Activated T-helper 1 cell treated with anti-CD3 and anti-CD28 coated beads, Interleukin-12 subunit alpha, Interleukin-12 subunit beta, Interleukin-2, Interleukin-4 antibody, amounts not matched to agents 30 ng/mL and 10 ng/mL and 1 ng/mL, durations not matched to agents 14 hours and 24 hours and 36 hours (primary cell): Measurements from ENCODE around the gene CD247. TPM values are rescaled to one million over a fixed set of nuclear protein-coding genes. Genes with fewer than 3 reads are reported as not detected.
A peak's percentile ranks its signal among the peaks of the same experiment; 100 is the strongest.

Experiments used
- DNase-seq: peaks from one replicate; pipeline ENCODE4 v3.0.0; 2021; ENCODE audit warnings: low spot score
- H3K27ac Mint-ChIP-seq: one replicate; pipeline ENCODE4 v1.8.0; 2021; ENCODE audit warnings: mild to moderate bottlenecking, mixed read lengths
- H3K27me3 Mint-ChIP-seq: one replicate; pipeline ENCODE4 v1.8.0; 2022; ENCODE audit warnings: mild to moderate bottlenecking, moderate library complexity, mixed read lengths; ENCODE audit not compliant: insufficient read depth
- H3K36me3 Mint-ChIP-seq: one replicate; pipeline ENCODE4 v1.8.0; 2021; ENCODE audit warnings: low read depth, mixed read lengths
- H3K4me1 Mint-ChIP-seq: one replicate; pipeline ENCODE4 v1.8.0; 2021; ENCODE audit warnings: low read depth, mixed read lengths
- H3K4me3 Mint-ChIP-seq: one replicate; pipeline ENCODE4 v1.8.0; 2021; ENCODE audit warnings: mild to moderate bottlenecking, moderate library complexity, mixed read lengths
- H3K9me3 Mint-ChIP-seq: one replicate; pipeline ENCODE4 v1.8.0; 2021; ENCODE audit warnings: mixed read lengths
- intact Hi-C: fragments of 100-400 bp; cut with micrococcal nuclease; formaldehyde crosslinking; loops from one replicate; pipeline ENCODE4 v1.15.1; 2024
- total RNA-seq: library from RNA; stranded (reverse); gene quantifications from 2 replicates; pipeline ENCODE4 v1.2.3, GENCODE V29; 2022

Gene CD247
- total RNA-seq, 1 donor from 2014 or later: 237 TPM

- Mint-ChIP-seq H3K27me3 (no peaks in the 10 kb centered on the region), H3K27ac (peak overlapping the region; percentile 63), H3K4me3 (no peak overlapping the region), H3K36me3 (peaks cover 28% of the 10 kb centered on the region), H3K4me1 (peaks cover 26% of the 10 kb centered on the region), H3K9me3 (no peaks in the 10 kb centered on the region)
- no peak for DNase-seq
- intact Hi-C loops: loop anchor here (10.0 kb wide), 1 partner anchor 56 kb away; no protein-coding TSS in a partner anchor
These were observed 87.5 kb downstream of the CD247 start for GRCh38 chr1:167430849-167431242.

GRCh38 chr1:167430134-167430848, 88.0 kb downstream of the CD247 start:
- Mint-ChIP-seq H3K4me3 (no peak overlapping the region), H3K36me3 (peaks cover 23% of the 10 kb centered on the region), H3K9me3 (no peaks in the 10 kb centered on the region), H3K27ac (peak overlapping the region; percentile 68), H3K4me1 (peaks cover 22% of the 10 kb centered on the region), H3K27me3 (no peaks in the 10 kb centered on the region)
- intact Hi-C loops: loop anchor here (10.0 kb wide), 1 partner anchor 55 kb away; no protein-coding TSS in a partner anchor
- DNase-seq: no peak

GRCh38 chr1:167429612-167430011, 88.7 kb downstream of the CD247 start:
- Mint-ChIP-seq H3K27me3 (no peaks in the 10 kb centered on the region), H3K27ac (no peak overlapping the region), H3K4me3 (no peak overlapping the region), H3K9me3 (no peaks in the 10 kb centered on the region), H3K4me1 (peaks cover 22% of the 10 kb centered on the region), H3K36me3 (peaks cover 22% of the 10 kb centered on the region)
- no peak for DNase-seq
- intact Hi-C loops: loop anchor here (10.0 kb wide), 1 partner anchor 55 kb away; no protein-coding TSS in a partner anchor

- peaks cover 22% of the 10 kb centered on the region for H3K4me1 Mint-ChIP-seq
- H3K36me3 Mint-ChIP-seq: peaks cover 18% of the 10 kb centered on the region
- peak overlapping the region; percentile 44 for H3K27ac Mint-ChIP-seq
- no peaks in the 10 kb centered on the region for H3K27me3 Mint-ChIP-seq
- intact Hi-C loops: no loop called here
- no peak for DNase-seq
- H3K9me3 Mint-ChIP-seq: no peaks in the 10 kb centered on the region
- no peak overlapping the region for H3K4me3 Mint-ChIP-seq
These were observed 89.9 kb downstream of the CD247 start for GRCh38 chr1:167428395-167428794.

- Mint-ChIP-seq H3K27ac (peak overlapping the region; percentile 44), H3K36me3 (peaks cover 16% of the 10 kb centered on the region), H3K27me3 (no peaks in the 10 kb centered on the region), H3K4me1 (peaks cover 22% of the 10 kb centered on the region), H3K9me3 (no peaks in the 10 kb centered on the region), H3K4me3 (no peak overlapping the region)
- DNase-seq: no peak
- intact Hi-C loops: no loop called here
These were observed 90.5 kb downstream of the CD247 start for GRCh38 chr1:167427848-167428247.

DNA sequence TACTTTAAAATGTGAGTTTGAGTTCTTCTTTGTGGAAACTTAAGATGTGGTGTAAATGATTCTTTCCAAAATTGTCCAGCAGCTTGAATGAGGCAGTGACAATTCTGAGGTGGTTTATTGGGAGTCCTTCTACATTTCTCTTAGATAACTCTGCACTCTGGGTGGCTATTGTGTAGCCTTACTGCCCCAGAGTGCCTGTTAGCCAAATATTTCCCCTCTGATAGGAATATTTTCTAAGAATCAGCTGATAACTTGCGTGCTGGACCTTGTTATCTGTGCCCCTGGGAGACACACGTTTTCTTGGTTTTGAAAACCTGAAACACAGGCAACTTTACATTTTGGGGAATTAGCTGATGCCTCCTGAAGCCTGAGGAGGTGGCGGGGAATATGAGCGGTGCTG, 91.6 kb downstream of the CD247 start:
- intact Hi-C loops: no loop called here
- DNase-seq: no peak
- H3K36me3 Mint-ChIP-seq: peaks cover 14% of the 10 kb centered on the region
- peak overlapping the region; percentile 0 for H3K27ac Mint-ChIP-seq
- H3K27me3 Mint-ChIP-seq: no peaks in the 10 kb centered on the region
- no peaks in the 10 kb centered on the region for H3K9me3 Mint-ChIP-seq
- peaks cover 22% of the 10 kb centered on the region for H3K4me1 Mint-ChIP-seq
- H3K4me3 Mint-ChIP-seq: no peak overlapping the region

- intact Hi-C loops: loop anchor here (2.0 kb wide), 1 partner anchor 13 kb away; no protein-coding TSS in a partner anchor
- Mint-ChIP-seq H3K9me3 (no peaks in the 10 kb centered on the region), H3K36me3 (peaks cover 10% of the 10 kb centered on the region), H3K4me1 (peaks cover 16% of the 10 kb centered on the region), H3K27ac (no peak overlapping the region), H3K27me3 (no peaks in the 10 kb centered on the region), H3K4me3 (no peak overlapping the region)
- no peak for DNase-seq
These were observed 92.8 kb downstream of the CD247 start for GRCh38 chr1:167425482-167425881.

GRCh38 chr1:167423684-167424619, 94.4 kb downstream of the CD247 start:
- H3K4me3 Mint-ChIP-seq: no peak overlapping the region
- no peak overlapping the region for H3K27ac Mint-ChIP-seq
- intact Hi-C loops: loop anchor here (2.0 kb wide), 1 partner anchor 15 kb away; no protein-coding TSS in a partner anchor
- H3K4me1 Mint-ChIP-seq: peaks cover 9% of the 10 kb centered on the region
- H3K27me3 Mint-ChIP-seq: no peaks in the 10 kb centered on the region
- H3K36me3 Mint-ChIP-seq: peaks cover 7% of the 10 kb centered on the region
- no peaks in the 10 kb centered on the region for H3K9me3 Mint-ChIP-seq
- no peak for DNase-seq

GRCh38 chr1:167420510-167420909, 97.8 kb downstream of the CD247 start:
- peaks cover 12% of the 10 kb centered on the region for H3K36me3 Mint-ChIP-seq
- H3K4me3 Mint-ChIP-seq: no peak overlapping the region
- H3K27ac Mint-ChIP-seq: no peak overlapping the region
- no peak for DNase-seq
- H3K9me3 Mint-ChIP-seq: no peaks in the 10 kb centered on the region
- intact Hi-C loops: no loop called here
- H3K27me3 Mint-ChIP-seq: no peaks in the 10 kb centered on the region
- no peaks in the 10 kb centered on the region for H3K4me1 Mint-ChIP-seq

DNA sequence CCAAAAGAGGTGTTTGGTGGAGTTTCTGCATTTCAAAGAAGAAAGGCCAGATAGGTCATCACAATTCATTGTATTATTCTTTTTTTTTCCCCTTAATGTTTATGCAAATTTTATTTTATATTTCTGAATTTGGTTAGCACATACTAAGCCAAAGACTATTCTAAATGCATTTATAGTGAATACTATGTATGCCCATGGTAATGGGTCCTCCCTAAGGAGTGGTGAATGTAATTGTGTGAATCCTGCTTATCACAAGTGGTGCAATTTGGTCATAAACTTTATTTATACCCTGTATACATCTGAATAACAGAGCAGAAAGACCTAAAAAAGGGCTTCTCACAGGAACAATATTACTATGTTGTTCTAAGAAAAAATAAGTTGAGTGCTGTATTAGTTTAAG, 99.1 kb downstream of the CD247 start:
- no peak overlapping the region for H3K4me3 Mint-ChIP-seq
- H3K27ac Mint-ChIP-seq: no peak overlapping the region
- intact Hi-C loops: no loop called here
- no peaks in the 10 kb centered on the region for H3K9me3 Mint-ChIP-seq
- peaks cover 12% of the 10 kb centered on the region for H3K36me3 Mint-ChIP-seq
- no peaks in the 10 kb centered on the region for H3K27me3 Mint-ChIP-seq
- H3K4me1 Mint-ChIP-seq: no peaks in the 10 kb centered on the region
- no peak for DNase-seq

DNA sequence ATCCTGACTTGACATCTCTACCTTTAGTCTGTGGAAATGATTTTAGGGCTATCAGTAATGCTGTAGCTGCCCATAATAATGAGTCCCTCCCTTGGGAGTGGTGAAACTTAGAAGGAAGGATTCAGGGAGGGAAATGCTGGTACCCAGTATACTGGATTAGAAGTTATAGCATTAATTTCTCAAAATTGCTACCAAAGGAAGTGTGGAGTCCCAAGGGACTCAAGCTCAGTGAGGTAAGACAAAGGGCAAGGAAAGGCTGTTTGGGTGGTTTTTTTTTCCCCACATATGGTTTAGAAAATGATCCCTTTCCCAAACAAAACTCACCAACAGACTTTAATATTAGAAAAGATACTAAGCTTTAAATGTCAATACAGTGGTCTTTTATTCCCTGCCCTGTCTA, 99.9 kb downstream of the CD247 start:
- no peaks in the 10 kb centered on the region for H3K9me3 Mint-ChIP-seq
- intact Hi-C loops: no loop called here

DNA sequence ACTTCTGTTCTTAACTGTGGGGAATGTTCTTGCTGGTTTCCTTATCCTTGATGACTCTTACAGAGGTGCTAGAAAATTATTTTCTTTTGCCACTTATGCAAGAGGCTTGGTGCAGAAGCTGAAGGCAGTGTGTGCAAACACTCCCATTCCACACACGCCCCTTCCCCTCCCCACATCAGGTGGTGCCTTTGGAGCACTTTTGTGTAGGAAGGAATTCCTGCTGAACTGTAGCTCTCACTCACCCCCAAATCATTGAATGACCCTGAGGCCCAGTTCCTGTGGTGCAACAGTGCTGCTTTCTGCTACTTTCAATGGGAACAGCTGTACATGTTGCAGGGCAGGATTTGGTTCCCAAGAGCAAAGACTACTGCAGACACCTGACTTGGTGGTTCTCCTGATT, 101.8 kb downstream of the CD247 start:
- Mint-ChIP-seq H3K4me1 (peaks cover 12% of the 10 kb centered on the region), H3K27ac (no peak overlapping the region), H3K4me3 (no peak overlapping the region), H3K36me3 (peaks cover 18% of the 10 kb centered on the region), H3K9me3 (no peaks in the 10 kb centered on the region), H3K27me3 (no peaks in the 10 kb centered on the region)
- DNase-seq: no peak
- intact Hi-C loops: no loop called here

More for the DNA sequence above, 99.9 kb downstream of the CD247 start:
- H3K4me3 Mint-ChIP-seq: no peak overlapping the region
- DNase-seq: no peak
- no peak overlapping the region for H3K27ac Mint-ChIP-seq
- peaks cover 2% of the 10 kb centered on the region for H3K4me1 Mint-ChIP-seq
- no peaks in the 10 kb centered on the region for H3K27me3 Mint-ChIP-seq
- H3K36me3 Mint-ChIP-seq: peaks cover 11% of the 10 kb centered on the region

DNA sequence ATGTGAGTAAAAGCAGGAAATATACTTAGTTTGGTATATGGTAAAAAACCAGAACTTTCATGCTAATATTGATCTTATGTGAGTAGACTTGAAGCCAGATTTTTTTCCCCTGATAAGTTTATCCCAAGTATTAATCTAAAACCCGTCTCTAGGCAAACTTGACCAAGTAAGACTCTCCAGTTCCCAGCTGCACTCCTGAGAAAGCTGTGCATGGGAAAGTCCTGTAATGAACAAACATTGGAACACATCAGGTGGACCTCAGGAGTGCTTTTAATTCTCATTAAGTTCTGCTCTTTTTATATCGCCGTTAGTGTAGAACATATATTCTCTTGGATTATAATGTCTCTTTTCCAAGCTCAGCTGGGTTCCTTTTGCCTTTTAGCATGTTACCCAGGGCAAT, 105.0 kb downstream of the CD247 start:
- no peak for DNase-seq
- intact Hi-C loops: no loop called here
- Mint-ChIP-seq H3K4me1 (peaks cover 16% of the 10 kb centered on the region), H3K27ac (no peak overlapping the region), H3K9me3 (no peaks in the 10 kb centered on the region), H3K4me3 (no peak overlapping the region), H3K27me3 (no peaks in the 10 kb centered on the region), H3K36me3 (peaks cover 16% of the 10 kb centered on the region)
